Muscle layer of duodenum (tissue), 2 donors: ENCODE results near the gene FKBP1B.
A peak's percentile ranks its signal among the peaks of the same experiment; 100 is the strongest.
"Not testable (repeated sequence)": the region's sequence is repeated elsewhere in the genome, so short reads cannot be mapped to it uniquely, and the experiment has no call there.

Experiments
- H3K27ac ChIP-seq: one replicate; pipeline ENCODE4 v1.7.0; 2013; ENCODE audit warnings: mild to moderate bottlenecking, low read length
- H3K27me3 ChIP-seq: one replicate; pipeline ENCODE4 v1.7.0; 2013; ENCODE audit warnings: low read depth, mild to moderate bottlenecking, control low read depth, low read length
- H3K36me3 ChIP-seq, 2 donors: one replicate each; pipeline ENCODE4 v1.7.0; 2013; ENCODE audit warnings: low read length in 2 of 2, control low read depth in 1 of 2, mild to moderate bottlenecking in 1 of 2; ENCODE audit not compliant: insufficient read depth in 2 of 2, control insufficient read depth in 1 of 2
- H3K4me1 ChIP-seq, 2 donors: one replicate each; pipeline ENCODE4 v1.7.0; 2013; ENCODE audit warnings: low read length in 2 of 2, mild to moderate bottlenecking in 2 of 2, control low read depth in 1 of 2, moderate library complexity in 1 of 2; ENCODE audit not compliant: insufficient read depth in 2 of 2, control insufficient read depth in 1 of 2
- H3K4me3 ChIP-seq, 2 donors: one replicate each; pipeline ENCODE4 v1.7.0; 2013; ENCODE audit warnings: low read length in 2 of 2, low read depth in 1 of 2, mild to moderate bottlenecking in 1 of 2
- H3K9me3 ChIP-seq, 2 donors: one replicate each; pipeline ENCODE4 v1.7.0; 2013; ENCODE audit warnings: low read length in 2 of 2, control low read depth in 1 of 2, mild to moderate bottlenecking in 1 of 2; ENCODE audit not compliant: control insufficient read depth in 1 of 2
- donor health status: healthy.

Gene FKBP1B

DNA sequence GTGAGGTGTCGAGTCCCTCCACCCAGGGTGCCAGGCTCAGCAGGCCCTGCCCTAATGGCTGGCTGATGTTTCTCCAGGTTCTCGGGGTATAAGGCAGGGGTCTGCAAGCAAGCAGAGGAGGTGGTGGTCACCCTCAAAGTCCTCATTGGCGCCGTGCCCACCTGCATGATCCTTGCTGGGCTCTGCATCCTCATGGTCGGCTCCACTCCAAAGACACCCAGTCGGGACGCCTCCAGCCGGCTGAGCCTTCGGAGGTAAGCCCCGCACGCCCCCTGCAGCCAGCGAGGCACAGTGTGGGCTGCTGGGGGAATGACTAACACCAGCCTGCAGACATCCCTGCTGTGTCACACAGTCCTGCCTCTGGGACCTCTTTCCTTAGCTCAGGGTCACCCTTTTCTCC is 25.5 kb upstream of the FKBP1B start:
- Histone ChIP-seq H3K27me3 (no peaks in the 10 kb centered on the region), H3K4me1 (no peaks in the 10 kb centered on the region), H3K4me3 (no peak overlapping the region), H3K9me3 (no peaks in the 10 kb centered on the region), H3K36me3 (peaks cover 7 to 23% of the 10 kb centered on the region in 2 donors), H3K27ac (no peak overlapping the region)

DNA sequence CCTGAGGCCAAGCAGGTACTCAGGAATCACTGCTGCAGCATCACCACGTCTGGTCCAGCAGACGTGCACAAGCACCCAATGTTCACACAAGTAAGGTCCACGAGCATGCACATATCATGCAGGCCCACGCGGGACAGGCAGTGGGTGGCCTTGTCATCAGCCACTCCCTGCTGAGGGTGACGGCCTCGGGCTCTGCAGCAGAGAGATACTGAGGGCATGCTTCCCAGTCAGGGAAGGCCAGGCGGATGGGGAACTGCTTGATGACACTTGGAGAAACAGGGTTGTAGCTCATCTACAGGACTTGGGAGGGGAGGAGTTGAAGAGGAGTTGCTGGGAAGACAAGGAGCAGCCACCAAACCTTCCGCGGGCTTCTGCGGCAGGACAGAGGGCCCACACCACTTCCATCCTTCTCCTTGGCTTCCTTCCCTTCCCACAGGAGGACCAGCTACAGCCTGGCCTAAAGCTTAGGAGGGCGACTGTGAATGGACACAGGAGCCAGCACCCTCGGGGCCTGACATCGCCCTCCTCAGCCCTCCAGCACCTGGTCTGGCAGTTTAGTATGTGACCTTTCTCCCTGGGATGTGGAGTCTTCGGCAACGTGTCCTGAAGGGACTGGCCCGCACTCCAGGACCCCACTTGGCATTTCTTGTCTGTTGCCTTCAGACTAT is 24.4 kb upstream of the FKBP1B start:
- H3K36me3 ChIP-seq = peaks cover 14 to 34% of the 10 kb centered on the region in 2 donors
- no peaks in the 10 kb centered on the region for H3K4me1 ChIP-seq
- no peaks in the 10 kb centered on the region for H3K9me3 ChIP-seq
- no peaks in the 10 kb centered on the region for H3K27me3 ChIP-seq
- no peak overlapping the region for H3K27ac ChIP-seq
- H3K4me3 ChIP-seq = no peak overlapping the region

DNA sequence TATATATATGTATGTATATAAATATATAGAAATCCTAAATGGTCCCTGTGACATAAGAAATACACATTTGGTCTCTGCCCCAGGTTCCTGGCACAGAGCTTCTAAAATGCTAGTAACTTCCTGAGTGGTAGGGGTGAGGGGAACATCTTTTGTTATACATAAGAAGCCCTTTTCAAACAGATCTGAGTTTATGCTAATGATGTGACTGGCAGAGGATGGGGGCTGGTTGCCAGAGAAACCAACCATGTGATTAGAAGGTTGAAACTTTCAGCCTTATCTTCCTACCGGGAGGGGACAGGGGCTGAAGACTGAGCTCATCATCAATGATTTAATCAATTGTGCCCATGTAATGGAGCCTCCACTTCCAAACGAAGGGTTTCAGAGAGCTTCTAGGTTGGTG is 23.3 kb upstream of the FKBP1B start:
- H3K27ac ChIP-seq = no peak overlapping the region
- no peaks in the 10 kb centered on the region for H3K27me3 ChIP-seq
- H3K36me3 ChIP-seq = peaks cover 22 to 45% of the 10 kb centered on the region in 2 donors
- H3K9me3 ChIP-seq = no peaks in the 10 kb centered on the region
- H3K4me1 ChIP-seq = no peaks in the 10 kb centered on the region
- no peak overlapping the region for H3K4me3 ChIP-seq

DNA sequence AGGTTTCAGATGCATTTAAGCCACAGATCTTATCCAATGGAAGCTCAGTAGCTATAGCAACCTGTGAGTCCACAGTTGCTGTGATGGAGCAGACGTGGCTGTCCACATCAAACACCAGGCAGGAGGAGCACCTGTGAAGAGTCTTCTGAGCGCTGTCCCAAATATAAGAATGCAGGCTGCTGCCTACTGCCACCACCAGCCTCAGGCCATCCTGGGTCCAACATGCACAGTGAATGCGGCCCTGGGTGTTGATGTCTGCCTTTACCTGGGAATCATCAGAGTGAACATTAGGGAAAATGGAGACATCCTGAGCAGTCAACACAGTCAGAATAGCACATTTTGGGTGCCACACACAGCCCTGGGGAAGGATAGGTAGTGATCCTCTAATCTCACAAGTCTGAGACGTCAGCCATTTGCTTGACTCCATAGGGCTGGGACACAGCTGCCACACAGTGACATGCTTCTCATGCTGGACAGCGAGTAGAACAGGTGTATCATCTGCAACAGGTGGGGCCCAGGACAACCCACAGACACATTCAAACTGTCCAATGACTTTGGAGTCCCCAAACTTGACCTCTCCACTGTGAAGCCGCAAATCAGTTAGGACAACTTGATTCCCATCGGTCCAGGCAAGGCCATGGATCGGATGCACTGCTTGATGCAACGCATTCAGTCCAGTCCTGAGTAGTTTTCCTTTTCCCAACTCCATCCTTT is 10.6 kb upstream of the FKBP1B start:
- no peak overlapping the region for H3K4me3 ChIP-seq
- no peaks in the 10 kb centered on the region for H3K27me3 ChIP-seq
- no peaks in the 10 kb centered on the region for H3K9me3 ChIP-seq
- H3K36me3 ChIP-seq = peaks cover 21 to 26% of the 10 kb centered on the region in 2 donors
- no peak overlapping the region for H3K27ac ChIP-seq
- H3K4me1 ChIP-seq = no peaks in the 10 kb centered on the region

DNA sequence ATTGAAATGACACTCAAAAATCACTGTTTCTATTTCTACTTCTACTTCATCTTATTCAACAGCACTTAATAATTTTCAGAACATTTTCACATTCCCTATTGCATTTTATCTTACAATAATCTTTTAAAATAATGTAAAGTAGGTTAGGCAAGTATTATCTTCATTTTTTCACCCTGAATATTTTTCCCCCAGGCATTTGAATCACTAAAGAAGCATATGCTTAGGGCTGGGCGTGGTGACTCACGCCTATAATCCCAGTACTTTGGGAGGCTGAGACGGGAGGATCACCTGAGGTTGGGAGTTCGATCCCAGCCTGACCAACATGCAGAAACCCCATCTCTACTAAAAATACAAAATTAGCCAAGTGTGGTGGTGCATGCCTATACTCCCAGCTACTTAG is 9.0 kb upstream of the FKBP1B start:
- Histone ChIP-seq H3K4me3 (no peak overlapping the region), H3K36me3 (peaks cover 21 to 26% of the 10 kb centered on the region in 2 donors), H3K27me3 (no peaks in the 10 kb centered on the region), H3K9me3 (no peaks in the 10 kb centered on the region), H3K4me1 (no peaks in the 10 kb centered on the region), H3K27ac (no peak overlapping the region)

DNA sequence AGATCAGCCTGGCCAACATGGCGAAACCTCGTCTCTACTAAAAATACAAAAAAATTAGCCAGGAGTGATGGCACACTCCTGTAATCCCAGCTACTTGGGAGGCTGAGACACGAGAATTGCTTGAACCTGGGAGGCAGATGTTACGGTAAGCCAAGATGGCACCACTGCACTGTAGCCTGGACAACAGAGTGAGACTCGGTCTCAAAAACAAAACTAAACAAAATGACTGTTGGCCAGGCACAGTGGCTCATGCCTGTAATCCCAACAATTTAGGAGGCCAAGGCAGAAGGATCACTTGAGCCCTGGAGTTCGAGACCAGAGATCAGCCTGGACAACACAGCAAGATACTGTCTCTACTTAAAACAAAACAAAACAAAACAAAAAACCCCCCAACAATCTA is 6.4 kb upstream of the FKBP1B start:
- not testable (repeated sequence) for H3K27ac ChIP-seq, H3K4me1 ChIP-seq, H3K9me3 ChIP-seq

DNA sequence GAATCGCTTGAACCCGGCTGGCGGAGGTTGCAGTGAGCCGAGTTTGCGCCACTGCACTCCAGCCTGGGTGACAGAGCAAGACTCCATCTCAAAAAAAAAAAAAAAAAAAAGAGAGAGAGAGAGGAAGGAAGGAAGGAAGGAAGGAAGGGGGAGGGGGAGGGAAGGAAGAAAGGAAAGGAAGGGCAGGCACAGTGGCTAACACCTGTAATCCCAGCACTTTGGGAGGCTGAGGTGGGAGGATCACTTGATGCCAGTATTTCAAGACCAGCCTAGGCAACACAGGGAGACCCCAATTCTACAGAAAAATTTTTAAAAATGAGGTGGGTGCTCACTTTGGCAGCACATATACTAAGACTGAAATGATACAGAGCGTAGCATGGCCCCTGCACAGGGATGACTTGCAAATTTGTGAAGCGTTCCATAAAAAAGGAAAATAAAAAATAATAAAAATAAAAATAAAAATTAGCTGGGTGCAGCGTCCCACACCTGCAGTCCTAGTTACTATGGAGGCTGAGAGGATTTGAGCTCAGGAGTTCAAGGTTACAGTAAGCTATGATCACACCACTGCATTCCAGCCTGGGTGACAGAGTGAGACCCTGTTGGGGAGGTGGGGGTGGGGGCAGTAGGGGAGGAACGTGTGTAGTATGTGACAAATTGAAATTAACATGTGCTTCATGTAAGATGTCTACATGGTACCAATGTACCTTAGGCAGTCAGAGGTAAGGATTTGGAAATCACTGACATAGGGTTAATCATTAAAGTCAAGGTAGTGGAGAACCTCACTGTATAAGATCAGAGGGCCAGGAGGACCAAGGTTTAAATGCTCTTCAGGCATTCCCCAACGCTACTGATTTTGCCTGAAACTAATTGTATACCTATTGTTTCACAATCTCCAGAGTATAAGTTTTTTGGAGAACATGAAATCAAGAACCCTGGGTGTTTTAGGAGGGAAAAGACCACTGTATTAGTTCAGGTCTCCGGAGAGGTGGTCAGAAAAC is 3.7 kb upstream of the FKBP1B start:
- H3K4me1 ChIP-seq = peaks cover 3 to 17% of the 10 kb centered on the region in 2 donors
- no peak overlapping the region for H3K27ac ChIP-seq
- H3K36me3 ChIP-seq = no peaks in the 10 kb centered on the region
- peak overlapping the region; percentile 82 to 88 for H3K4me3 ChIP-seq
- no peaks in the 10 kb centered on the region for H3K9me3 ChIP-seq
- no peaks in the 10 kb centered on the region for H3K27me3 ChIP-seq

More for the DNA sequence above, 6.4 kb upstream of the FKBP1B start:
- H3K4me3 ChIP-seq, H3K27me3 ChIP-seq: not testable (repeated sequence)
- peaks cover 12 to 14% of the 10 kb centered on the region in 2 donors for H3K36me3 ChIP-seq

DNA sequence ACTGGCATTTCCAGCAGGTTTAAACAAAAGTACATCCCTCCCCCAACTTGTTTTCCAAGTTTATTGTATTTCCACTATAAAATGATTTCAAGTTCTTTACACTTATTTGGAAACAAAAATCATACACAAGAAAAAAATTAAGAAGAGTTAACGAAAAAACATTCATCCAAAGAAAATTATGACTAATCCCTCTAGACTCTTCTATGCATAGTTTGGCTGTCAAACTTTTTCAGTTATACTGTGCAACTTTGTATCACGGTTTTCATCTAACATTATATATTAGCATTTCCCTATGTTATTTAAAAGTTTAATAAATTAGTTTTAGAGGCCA is 3.0 kb upstream of the FKBP1B start:
- H3K4me1 ChIP-seq = peaks cover 3 to 17% of the 10 kb centered on the region in 2 donors
- peak overlapping the region; percentile 67 for H3K27ac ChIP-seq
- no peaks in the 10 kb centered on the region for H3K27me3 ChIP-seq
- peak overlapping the region; percentile 82 to 88 for H3K4me3 ChIP-seq
- H3K36me3 ChIP-seq = no peaks in the 10 kb centered on the region
- no peaks in the 10 kb centered on the region for H3K9me3 ChIP-seq

DNA sequence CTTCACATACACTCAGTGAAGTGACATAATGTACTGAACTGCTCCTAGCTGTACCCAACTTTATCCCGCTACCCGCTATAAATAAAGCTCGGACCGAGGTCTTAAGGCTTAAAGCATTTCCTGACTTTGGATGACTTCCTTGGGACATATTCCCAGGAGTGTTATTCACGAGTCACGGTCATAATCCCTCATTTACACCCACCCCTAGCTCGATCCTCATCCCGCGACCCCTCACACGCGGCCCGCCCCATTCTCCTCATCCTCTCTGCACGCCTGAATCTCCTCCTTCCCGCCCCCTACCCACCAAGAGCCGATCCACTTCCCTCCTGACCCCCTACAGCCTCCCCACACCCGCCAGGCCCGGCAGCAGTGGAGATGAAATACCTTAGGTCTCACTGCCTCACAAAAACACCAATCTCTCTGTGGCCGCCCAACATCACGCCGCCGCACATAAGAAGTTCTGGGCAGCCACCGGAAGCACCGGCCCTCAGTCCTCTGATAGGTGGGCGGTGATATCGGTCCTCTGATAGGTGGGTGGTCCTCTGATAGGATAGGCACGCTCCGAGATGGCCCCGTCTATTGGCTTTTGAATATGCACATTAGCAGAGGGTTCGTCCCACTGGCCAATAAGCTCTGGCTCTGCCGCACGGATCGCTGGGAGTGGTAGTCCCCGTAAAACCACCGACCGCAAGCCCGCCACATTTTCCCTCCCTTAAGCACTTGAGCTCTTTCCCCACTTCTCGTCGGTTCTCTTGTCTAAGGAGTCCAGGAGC is 2.4 kb upstream of the FKBP1B start, which contains the start of gene WDCP:
WDCP (minus strand) TSS at position 462 of the 773 bp plus-strand sequence. CDS start 7,897 bp downstream, outside the sequence.
- Histone ChIP-seq H3K27me3 (no peaks in the 10 kb centered on the region), H3K9me3 (no peaks in the 10 kb centered on the region), H3K4me1 (peaks cover 3 to 17% of the 10 kb centered on the region in 2 donors), H3K4me3 (peak within 1 kb of the TSS; percentile 82 to 88), H3K27ac (peak within 1 kb of the TSS; percentile 67), H3K36me3 (no peaks in the 10 kb centered on the region)

DNA sequence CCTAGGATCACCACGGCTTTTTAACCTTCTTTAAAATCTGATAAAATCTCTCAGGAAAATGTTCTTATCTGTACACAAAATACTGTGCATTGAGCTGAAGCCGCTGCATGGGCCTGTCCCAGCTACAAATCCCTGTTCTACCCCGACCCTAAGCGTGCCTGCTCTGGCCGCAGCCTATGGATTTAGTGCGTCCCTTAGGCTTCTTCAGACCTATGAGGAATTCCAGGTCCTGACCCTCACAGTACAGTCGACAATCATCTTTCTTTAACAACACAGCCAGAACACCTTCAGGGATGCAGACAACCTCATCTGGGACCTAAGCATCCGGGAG is 1.9 kb upstream of the FKBP1B start:
- H3K27ac ChIP-seq = no peak overlapping the region
- no peaks in the 10 kb centered on the region for H3K9me3 ChIP-seq
- peaks cover 3 to 17% of the 10 kb centered on the region in 2 donors for H3K4me1 ChIP-seq
- no peaks in the 10 kb centered on the region for H3K36me3 ChIP-seq
- H3K4me3 ChIP-seq = peak overlapping the region; percentile 82 to 88
- H3K27me3 ChIP-seq = no peaks in the 10 kb centered on the region
